BLaER1 (cell line): ENCODE data around the gene FBXL20.
A peak's percentile ranks its signal among the peaks of the same experiment; 100 is the strongest.
"Not testable (repeated sequence)": the region's sequence is repeated elsewhere in the genome, so short reads cannot be mapped to it uniquely, and the experiment has no call there.

Experiments
- H3K27ac ChIP-seq: shearing (Covaris generic); formaldehyde crosslinking; 2 replicates; pipeline ENCODE4 v1.8.1; 2022
- H3K27me3 ChIP-seq: shearing (Covaris generic); formaldehyde crosslinking; 2 replicates; pipeline ENCODE4 v1.8.1; 2022
- H3K36me3 ChIP-seq: shearing (Covaris generic); formaldehyde crosslinking; 2 replicates; pipeline ENCODE4 v1.8.1; 2022
- H3K4me1 ChIP-seq: shearing (Covaris generic); formaldehyde crosslinking; 2 replicates; pipeline ENCODE4 v1.8.1; 2022
- H3K4me2 ChIP-seq: shearing (Covaris generic); formaldehyde crosslinking; 2 replicates; pipeline ENCODE4 v1.8.1; 2022
- H3K4me3 ChIP-seq: shearing (Covaris generic); formaldehyde crosslinking; 2 replicates; pipeline ENCODE4 v1.8.1; 2022
- H3K9ac ChIP-seq: shearing (Covaris generic); formaldehyde crosslinking; 2 replicates; pipeline ENCODE4 v1.8.1; 2022
- H3K9me3 ChIP-seq: shearing (Covaris generic); formaldehyde crosslinking; 2 replicates; pipeline ENCODE4 v1.8.1; 2022
- H4K20me1 ChIP-seq: shearing (Covaris generic); formaldehyde crosslinking; 2 replicates; pipeline ENCODE4 v1.8.1; 2022
- Cebpa-rat ChIP-seq: shearing (Covaris generic); IDR thresholded peaks from 2 replicates; pipeline ENCODE4 v1.8.1; 2022

Gene FBXL20

DNA sequence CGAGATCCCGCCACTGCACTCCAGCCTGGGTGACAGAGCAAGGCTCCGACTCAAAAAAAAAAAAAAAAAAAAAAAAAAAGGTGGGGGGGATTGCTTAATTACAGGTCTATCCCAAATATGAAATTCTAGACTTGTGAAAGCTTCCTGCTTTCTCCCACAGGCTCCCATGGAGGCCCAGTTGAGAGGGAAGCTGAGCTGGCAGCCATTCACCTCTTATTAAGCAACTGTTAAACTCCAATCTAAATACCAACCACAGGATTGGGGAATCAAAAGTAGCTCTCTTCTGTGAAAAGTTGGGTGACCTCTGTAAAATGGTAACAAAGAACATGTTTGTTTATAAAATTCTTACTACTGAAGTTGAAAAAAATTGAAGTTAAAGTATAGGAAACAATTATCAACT is 129.9 kb downstream of the FBXL20 start:
- Histone ChIP-seq H4K20me1 (no peaks in the 10 kb centered on the region), H3K27me3 (no peaks in the 10 kb centered on the region), H3K4me3 (no peak overlapping the region), H3K36me3 (peaks cover 83% of the 10 kb centered on the region), H3K4me2 (no peak overlapping the region), H3K9ac (no peak overlapping the region), H3K4me1 (peaks cover 8% of the 10 kb centered on the region; the same call in 1 of the 2 replicates), H3K27ac (no peak overlapping the region), H3K9me3 (no peaks in the 10 kb centered on the region)
- no peak for TF ChIP-seq Cebpa-rat

DNA sequence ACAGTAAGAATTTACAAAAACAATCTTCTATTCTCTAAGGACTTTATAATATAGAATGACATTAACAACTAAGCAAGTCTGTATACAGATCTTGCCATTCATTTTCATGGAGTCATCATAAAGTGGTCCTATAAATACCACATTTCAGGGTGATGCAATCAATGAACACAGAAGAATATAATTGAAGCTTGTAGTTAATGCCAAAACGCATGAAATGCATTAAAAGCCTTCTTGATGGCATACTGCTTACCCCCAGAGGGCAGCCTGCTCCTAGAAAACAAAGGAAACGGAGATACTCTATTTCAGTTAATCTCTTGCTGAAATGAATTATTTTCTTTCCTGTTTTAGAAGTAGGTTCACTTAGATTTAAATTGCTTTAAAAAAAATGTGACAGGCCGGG is 130.5 kb downstream of the FBXL20 start:
- no peak overlapping the region for H3K4me3 ChIP-seq
- 0 out of 2 replicates have a peak, but pooled peaks cover 2% of the 10 kb centered on the region for H3K4me1 ChIP-seq
- H3K27me3 ChIP-seq, result no peaks in the 10 kb centered on the region
- H3K4me2 ChIP-seq, result no peak overlapping the region
- peaks cover 89% of the 10 kb centered on the region for H3K36me3 ChIP-seq
- H3K27ac ChIP-seq, result no peak overlapping the region
- TF ChIP-seq Cebpa-rat, result no peak
- no peak overlapping the region for H3K9ac ChIP-seq
- H4K20me1 ChIP-seq, result no peaks in the 10 kb centered on the region
- H3K9me3 ChIP-seq, result no peaks in the 10 kb centered on the region

DNA sequence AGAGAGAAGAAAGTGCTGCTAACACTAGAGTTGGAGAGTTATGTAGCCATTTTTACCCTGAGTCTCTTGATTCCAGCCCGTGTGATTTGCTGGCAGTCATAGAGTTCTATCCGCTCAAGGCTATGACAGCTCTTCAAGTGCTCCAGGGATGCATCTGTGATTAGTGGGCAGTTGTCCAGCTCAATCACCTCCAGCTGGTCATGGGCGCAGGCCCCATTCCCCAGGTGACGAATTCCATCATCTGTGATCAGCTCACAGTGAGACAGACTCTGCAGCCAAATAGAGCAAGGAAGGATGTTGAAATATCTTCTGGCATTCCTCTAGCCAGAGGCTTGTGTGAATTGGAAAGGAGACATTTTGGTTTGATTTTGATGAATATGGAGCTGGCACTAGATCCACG is 137.3 kb downstream of the FBXL20 start:
- Histone ChIP-seq H3K36me3 (peaks cover 96% of the 10 kb centered on the region), H3K27ac (no peak overlapping the region), H3K27me3 (no peaks in the 10 kb centered on the region), H3K9me3 (no peaks in the 10 kb centered on the region), H3K4me2 (no peak overlapping the region), H3K9ac (no peak overlapping the region), H3K4me3 (no peak overlapping the region), H3K4me1 (no peaks in the 10 kb centered on the region), H4K20me1 (no peaks in the 10 kb centered on the region)
- TF ChIP-seq Cebpa-rat, result no peak

DNA sequence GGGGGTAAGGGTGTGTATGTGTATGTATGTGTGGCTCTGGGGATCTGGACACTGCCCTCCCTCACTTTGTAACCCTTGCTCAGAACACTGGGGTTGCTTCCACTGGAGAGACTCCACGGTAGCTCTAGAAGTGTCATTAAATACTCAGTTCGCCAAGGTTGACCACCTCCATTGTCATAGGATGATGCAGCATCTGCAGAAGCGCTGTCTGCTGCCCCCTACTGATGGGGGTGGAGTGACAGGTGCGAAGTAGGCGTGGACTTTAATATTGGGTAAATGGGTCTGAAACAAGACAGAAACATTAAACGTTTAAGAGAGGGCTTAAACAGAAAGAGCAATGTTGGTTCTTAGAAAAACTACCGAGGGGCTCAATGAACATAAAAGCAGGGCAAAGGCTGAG is 140.1 kb downstream of the FBXL20 start:
- Histone ChIP-seq H3K9ac (no peak overlapping the region), H3K36me3 (peaks cover 82% of the 10 kb centered on the region), H4K20me1 (no peaks in the 10 kb centered on the region), H3K27me3 (no peaks in the 10 kb centered on the region), H3K4me2 (no peak overlapping the region), H3K4me3 (no peak overlapping the region), H3K27ac (no peak overlapping the region), H3K9me3 (no peaks in the 10 kb centered on the region), H3K4me1 (no peaks in the 10 kb centered on the region)
- no peak for TF ChIP-seq Cebpa-rat

DNA sequence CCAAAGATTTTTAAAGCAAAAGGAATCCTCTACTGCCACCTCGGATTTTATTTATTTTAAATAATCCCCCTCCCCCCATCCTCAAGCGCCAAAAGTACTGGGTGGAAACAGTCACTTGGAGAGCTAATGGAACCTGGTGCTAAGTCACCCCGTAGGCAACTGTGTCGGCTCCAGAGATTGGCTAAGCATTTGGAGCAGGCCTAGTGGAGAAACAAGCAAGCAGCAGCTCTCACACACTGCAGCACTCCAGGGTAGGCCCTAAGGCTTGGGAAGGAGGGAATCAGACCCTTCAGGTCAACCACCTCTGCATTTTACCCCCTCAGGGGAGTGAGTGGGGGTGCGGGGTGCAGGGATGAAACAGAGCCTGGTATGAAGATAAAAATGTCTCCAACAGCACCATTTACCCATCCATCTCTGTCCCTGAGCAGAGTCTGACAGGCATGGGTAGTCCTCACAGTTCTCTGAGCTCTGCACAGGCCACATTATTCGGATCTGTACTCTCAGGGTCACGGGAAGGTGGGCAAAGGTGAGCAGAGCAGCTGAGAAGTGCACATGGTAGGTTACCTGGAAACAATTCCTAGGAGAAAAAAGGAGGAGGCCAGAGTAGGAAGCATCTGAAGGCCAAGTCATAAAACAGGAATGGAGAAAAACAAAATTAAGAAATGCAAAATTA is 148.5 kb downstream of the FBXL20 start:
- Histone ChIP-seq H4K20me1 (no peaks in the 10 kb centered on the region), H3K9me3 (no peaks in the 10 kb centered on the region), H3K27ac (no peak overlapping the region), H3K4me1 (peaks cover 7% of the 10 kb centered on the region), H3K4me2 (no peak overlapping the region), H3K9ac (no peak overlapping the region), H3K36me3 (peaks cover 38% of the 10 kb centered on the region), H3K27me3 (no peaks in the 10 kb centered on the region), H3K4me3 (no peak overlapping the region)
- TF ChIP-seq Cebpa-rat, result no peak

DNA sequence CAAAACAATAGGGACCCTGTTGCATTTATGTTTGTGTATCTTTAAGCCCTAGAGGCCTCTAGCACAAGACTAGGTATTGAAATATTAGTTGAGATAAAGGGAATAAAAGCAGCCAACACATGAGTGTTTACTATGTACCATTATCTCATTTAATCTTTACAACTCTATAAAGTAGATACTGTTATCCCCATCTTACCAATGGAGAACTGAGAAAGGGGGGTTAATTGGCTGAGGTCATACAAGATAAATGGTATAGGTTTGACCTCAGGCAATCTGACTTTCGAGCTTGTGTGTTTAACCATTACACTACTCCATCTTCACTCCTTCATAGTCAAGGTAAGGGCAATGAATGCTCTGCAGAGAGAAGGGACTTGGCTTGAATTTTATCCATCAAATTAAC is 149.4 kb downstream of the FBXL20 start:
- no peaks in the 10 kb centered on the region for H4K20me1 ChIP-seq
- no peak overlapping the region for H3K9ac ChIP-seq
- H3K36me3 ChIP-seq, result peaks cover 33% of the 10 kb centered on the region
- H3K4me1 ChIP-seq, result peaks cover 15% of the 10 kb centered on the region
- H3K4me2 ChIP-seq, result no peak overlapping the region
- no peak overlapping the region for H3K27ac ChIP-seq
- H3K4me3 ChIP-seq, result no peak overlapping the region
- no peaks in the 10 kb centered on the region for H3K27me3 ChIP-seq
- TF ChIP-seq Cebpa-rat, result no peak
- no peaks in the 10 kb centered on the region for H3K9me3 ChIP-seq

DNA sequence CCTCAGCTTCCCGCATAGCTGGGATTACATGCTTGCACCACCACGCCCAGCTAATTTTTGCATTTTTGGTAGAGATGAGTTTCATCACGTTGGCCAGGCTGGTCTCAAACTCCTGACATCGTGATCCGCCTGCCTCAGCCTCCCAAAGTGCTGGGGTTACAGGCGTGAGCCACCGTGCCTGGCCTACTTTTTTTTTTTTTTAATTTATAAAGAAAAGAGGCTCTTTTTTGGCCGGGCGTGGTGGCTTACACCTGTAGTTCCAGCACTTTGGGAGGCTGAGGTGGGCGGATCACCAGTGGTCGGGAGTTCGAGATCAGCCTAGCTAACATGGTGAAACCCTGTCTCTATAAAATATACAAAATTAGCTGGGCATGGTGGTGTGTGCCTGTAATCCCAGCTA is 151.3 kb downstream of the FBXL20 start:
- H3K9me3 ChIP-seq, H3K27ac ChIP-seq, H3K4me3 ChIP-seq, H4K20me1 ChIP-seq, H3K27me3 ChIP-seq, H3K4me2 ChIP-seq, H3K9ac ChIP-seq: not testable (repeated sequence)
- Histone ChIP-seq H3K36me3 (peaks cover 20% of the 10 kb centered on the region), H3K4me1 (peaks cover 15% of the 10 kb centered on the region)

DNA sequence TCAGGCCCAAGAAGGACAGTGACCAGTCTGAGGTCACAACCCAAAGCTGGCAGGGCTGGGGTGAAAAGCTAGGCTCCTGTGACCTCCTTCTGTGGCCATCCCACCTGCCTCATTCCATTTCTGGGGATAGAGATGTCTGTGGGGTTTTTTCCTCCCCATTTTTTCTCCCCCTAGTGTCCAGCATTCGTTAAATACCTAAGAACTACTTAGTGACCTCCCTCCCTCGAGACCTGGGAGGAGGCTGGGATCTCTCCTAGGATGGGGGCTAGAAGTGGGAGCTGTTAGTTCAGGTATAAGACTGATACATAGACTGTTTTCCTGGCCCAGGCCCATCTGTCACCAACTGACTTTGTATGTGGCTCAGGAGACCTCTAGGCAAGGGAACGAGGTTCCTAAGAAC is 155.2 kb downstream of the FBXL20 start:
- H3K27me3 ChIP-seq, result no peaks in the 10 kb centered on the region
- no peak overlapping the region for H3K4me2 ChIP-seq
- H4K20me1 ChIP-seq, result peaks cover 7% of the 10 kb centered on the region
- no peak overlapping the region for H3K4me3 ChIP-seq
- no peaks in the 10 kb centered on the region for H3K36me3 ChIP-seq
- no peaks in the 10 kb centered on the region for H3K9me3 ChIP-seq
- peaks cover 53% of the 10 kb centered on the region for H3K4me1 ChIP-seq
- no peak for TF ChIP-seq Cebpa-rat
- no peak overlapping the region for H3K27ac ChIP-seq
- no peak overlapping the region for H3K9ac ChIP-seq

DNA sequence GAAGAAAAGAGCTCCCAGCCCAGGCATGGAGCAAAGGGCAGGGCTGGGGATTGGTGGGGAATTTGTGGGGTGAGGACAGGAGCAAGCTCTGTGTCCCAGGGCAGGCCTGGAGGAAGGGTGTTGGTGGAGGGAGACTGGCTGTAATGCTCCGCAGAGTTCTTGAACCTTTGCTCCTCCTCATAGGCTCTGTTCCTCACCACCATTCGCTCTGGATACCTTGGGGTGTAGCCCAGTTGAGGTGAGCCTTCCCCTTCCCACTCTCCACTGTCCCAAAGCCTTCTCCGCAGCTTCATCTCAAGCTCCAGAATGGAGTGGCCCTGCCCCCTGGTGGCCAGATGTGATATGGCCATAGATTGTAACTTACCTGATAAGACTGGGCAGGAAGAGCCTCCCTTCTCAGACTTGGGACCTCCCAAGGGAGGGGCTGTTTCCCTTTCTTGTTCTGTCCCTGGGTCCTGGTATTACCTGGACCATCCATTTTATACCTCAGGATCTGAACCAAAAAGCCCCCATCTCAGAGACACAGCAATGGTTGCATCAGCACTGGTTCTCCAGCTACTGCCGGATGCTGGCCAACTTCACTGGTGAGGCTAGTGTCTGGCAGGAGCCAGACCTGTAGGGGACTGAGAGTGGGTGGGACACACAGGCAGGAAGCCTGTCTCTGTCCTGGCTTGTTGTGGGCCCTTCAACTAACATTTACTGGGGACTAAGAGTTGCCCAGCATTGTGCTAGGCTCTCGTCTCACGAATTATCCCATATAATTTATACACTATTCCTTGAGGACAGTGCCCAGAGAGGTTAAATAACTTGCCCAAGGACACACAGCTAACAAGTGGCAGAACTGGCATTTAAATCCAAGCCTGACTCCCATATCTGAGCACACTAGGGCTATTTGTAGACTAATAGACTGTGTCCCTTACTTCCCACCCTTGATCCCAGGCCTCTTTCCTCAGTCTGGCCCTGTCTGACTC is 156.5 kb downstream of the FBXL20 start:
- no peak for TF ChIP-seq Cebpa-rat
- Histone ChIP-seq H3K4me3 (peak overlapping the region; percentile 53), H3K9me3 (no peaks in the 10 kb centered on the region), H4K20me1 (peaks cover 7% of the 10 kb centered on the region), H3K9ac (peak overlapping the region; percentile 20; the same call in 1 of the 2 replicates), H3K27me3 (no peaks in the 10 kb centered on the region), H3K4me2 (peak overlapping the region; percentile 97), H3K4me1 (peaks cover 56% of the 10 kb centered on the region), H3K27ac (peak overlapping the region; percentile 64), H3K36me3 (no peaks in the 10 kb centered on the region)

DNA sequence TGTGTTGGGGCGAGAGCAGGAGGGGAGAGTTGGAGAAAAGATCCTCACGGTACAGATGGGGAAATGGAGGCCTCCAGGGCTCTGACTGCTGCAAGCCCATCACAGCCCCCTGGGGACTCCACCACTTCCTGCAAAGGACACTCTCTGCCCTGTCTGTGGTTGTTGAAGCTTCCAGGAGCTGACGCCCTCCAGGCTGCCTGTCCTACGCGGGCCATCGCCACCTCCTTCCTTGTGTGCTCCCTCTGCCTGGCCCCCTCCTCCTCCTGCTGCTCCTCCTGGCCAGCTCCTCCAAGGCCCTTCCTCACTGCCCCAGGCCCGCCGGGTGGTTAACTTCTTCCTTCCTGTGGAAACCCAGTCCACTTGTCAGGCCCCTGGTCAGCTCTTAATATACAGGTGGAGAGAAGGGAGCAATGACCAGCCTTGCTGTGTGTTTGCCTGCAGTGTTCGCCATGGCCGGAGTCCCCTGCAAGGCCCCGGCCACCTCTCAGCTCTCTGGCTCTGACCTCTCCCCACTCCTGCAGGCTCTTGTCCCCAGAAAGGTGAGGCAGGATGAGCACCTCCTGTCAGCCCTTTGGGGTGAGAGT is 157.3 kb downstream of the FBXL20 start:
- Histone ChIP-seq H3K27me3 (no peaks in the 10 kb centered on the region), H3K27ac (peak overlapping the region; percentile 64), H3K9ac (peak overlapping the region; percentile 20; the same call in 1 of the 2 replicates), H4K20me1 (peaks cover 7% of the 10 kb centered on the region), H3K4me1 (peaks cover 64% of the 10 kb centered on the region), H3K36me3 (no peaks in the 10 kb centered on the region), H3K4me3 (peak overlapping the region; percentile 53), H3K9me3 (no peaks in the 10 kb centered on the region), H3K4me2 (peak overlapping the region; percentile 97)
- TF ChIP-seq Cebpa-rat, result no peak
